Uterus (tissue), 2 donors: Measurements from ENCODE around the gene SNX8.

Experiments
- POLR2A ChIP-seq, 2 donors: fragments of 450-650 bp; IDR thresholded peaks; one replicate each; pipeline ENCODE4 v1.6.1; 2016; ENCODE audit warnings: antibody characterized with exemption in 2 of 2, mild to moderate bottlenecking in 1 of 2, moderate library complexity in 1 of 2
- TF ChIP-seq, protein P1 (sequence below), 4 experiments: fragments of 200-600 bp in 2 of 4; fragments of 450-650 bp in 2 of 4; sonication (generic) in 2 of 4; IDR thresholded peaks; one replicate each; pipeline ENCODE4 v1.5.1; 2016 to 2019; ENCODE audit warnings: antibody characterized with exemption in 4 of 4, mild to moderate bottlenecking in 2 of 4, moderate library complexity in 1 of 4

DNA sequence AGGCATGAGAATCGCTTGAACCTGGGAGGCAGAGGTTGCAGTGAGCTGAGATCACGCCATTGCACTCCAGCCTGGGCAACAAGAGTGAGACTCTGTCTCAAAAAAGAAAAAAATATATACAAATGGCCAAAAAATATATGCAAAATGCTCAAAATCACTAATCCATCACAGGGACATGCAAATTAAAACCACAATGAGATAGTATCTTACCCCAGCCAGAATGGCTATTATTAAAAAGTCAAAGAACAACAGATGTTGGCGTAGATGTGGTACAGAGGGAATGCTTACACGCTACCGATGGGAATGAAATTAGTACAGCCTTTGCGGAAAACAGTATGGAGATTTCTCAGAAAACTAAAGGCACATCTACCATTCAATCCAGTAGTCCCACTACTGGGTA, 17.4 kb downstream of the SNX8 start:
- TF ChIP-seq, protein P1, sequence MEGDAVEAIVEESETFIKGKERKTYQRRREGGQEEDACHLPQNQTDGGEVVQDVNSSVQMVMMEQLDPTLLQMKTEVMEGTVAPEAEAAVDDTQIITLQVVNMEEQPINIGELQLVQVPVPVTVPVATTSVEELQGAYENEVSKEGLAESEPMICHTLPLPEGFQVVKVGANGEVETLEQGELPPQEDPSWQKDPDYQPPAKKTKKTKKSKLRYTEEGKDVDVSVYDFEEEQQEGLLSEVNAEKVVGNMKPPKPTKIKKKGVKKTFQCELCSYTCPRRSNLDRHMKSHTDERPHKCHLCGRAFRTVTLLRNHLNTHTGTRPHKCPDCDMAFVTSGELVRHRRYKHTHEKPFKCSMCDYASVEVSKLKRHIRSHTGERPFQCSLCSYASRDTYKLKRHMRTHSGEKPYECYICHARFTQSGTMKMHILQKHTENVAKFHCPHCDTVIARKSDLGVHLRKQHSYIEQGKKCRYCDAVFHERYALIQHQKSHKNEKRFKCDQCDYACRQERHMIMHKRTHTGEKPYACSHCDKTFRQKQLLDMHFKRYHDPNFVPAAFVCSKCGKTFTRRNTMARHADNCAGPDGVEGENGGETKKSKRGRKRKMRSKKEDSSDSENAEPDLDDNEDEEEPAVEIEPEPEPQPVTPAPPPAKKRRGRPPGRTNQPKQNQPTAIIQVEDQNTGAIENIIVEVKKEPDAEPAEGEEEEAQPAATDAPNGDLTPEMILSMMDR (IDR thresholded peaks at IDR 0.05) = no peak
- no peak for TF ChIP-seq POLR2A (IDR thresholded peaks at IDR 0.05)
